Gastroesophageal sphincter (tissue), 3 donors: ENCODE measurements around the gene SLC13A1.

Experiments used
- POLR2A ChIP-seq, 2 donors: fragments of 450-650 bp; IDR thresholded peaks; one replicate each; pipeline ENCODE4 v1.6.1; 2017; ENCODE audit warnings: antibody characterized with exemption in 2 of 2, mild to moderate bottlenecking in 2 of 2, moderate library complexity in 1 of 2
- TF ChIP-seq, protein P1 (sequence below), 4 experiments: fragments of 200-600 bp in 2 of 4; fragments of 450-650 bp in 2 of 4; sonication (generic) in 1 of 4; IDR thresholded peaks; one replicate each; pipeline ENCODE4 v1.5.1; 2017 to 2019; ENCODE audit warnings: antibody characterized with exemption in 4 of 4, mild to moderate bottlenecking in 2 of 4, moderate library complexity in 2 of 4

DNA sequence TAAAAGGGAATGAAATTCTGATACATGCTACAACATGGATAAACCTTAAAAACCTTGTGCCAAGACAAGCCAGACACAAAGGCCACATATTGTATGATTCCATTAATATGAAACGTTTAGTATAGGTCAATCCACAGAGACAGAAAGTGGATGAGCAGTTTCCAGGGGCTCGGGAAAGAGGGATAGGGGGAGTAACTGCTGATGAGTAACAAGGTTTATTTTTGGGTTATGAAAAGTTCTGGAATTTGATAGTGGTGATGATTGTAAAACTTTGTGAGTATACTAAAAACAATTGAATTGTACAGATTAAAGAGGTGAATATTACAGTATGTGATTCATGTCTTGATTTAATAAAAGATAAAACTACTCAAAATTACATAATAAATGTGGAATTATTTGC lies 19.1 kb upstream of the SLC13A1 start:
- TF ChIP-seq, protein P1, sequence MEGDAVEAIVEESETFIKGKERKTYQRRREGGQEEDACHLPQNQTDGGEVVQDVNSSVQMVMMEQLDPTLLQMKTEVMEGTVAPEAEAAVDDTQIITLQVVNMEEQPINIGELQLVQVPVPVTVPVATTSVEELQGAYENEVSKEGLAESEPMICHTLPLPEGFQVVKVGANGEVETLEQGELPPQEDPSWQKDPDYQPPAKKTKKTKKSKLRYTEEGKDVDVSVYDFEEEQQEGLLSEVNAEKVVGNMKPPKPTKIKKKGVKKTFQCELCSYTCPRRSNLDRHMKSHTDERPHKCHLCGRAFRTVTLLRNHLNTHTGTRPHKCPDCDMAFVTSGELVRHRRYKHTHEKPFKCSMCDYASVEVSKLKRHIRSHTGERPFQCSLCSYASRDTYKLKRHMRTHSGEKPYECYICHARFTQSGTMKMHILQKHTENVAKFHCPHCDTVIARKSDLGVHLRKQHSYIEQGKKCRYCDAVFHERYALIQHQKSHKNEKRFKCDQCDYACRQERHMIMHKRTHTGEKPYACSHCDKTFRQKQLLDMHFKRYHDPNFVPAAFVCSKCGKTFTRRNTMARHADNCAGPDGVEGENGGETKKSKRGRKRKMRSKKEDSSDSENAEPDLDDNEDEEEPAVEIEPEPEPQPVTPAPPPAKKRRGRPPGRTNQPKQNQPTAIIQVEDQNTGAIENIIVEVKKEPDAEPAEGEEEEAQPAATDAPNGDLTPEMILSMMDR (IDR thresholded peaks at IDR 0.05), result no peak
- no peak for TF ChIP-seq POLR2A (IDR thresholded peaks at IDR 0.05)
